K562 (cell line): Measurements from ENCODE around the gene RNF145. TPM values are rescaled to one million over a fixed set of nuclear protein-coding genes. Genes with fewer than 3 reads are reported as not detected.
A peak's percentile ranks its signal among the peaks of the same experiment; 100 is the strongest.

Source experiments
- C11orf30 ChIP-seq: fragments of 450-650 bp; IDR thresholded peaks from 2 replicates; pipeline ENCODE4 v1.6.1; 2016; ENCODE audit warnings: low read depth, mild to moderate bottlenecking
- EHMT2 ChIP-seq: fragments of 450-650 bp; IDR thresholded peaks from 2 replicates; pipeline ENCODE4 v1.6.1; 2018; ENCODE audit warnings: antibody characterized with exemption
- FOXA1 ChIP-seq: fragments of 450-650 bp; IDR thresholded peaks from 2 replicates; pipeline ENCODE4 v1.6.1; 2016; ENCODE audit warnings: mild to moderate bottlenecking, borderline replicate concordance
- HIVEP1 ChIP-seq: fragments of 250-450 bp; sonication (Bioruptor Pico); IDR thresholded peaks from 2 replicates; pipeline ENCODE4 v1.4.0; 2020; ENCODE audit warnings: mild to moderate bottlenecking
- ILF3 ChIP-seq: fragments of 450-650 bp; IDR thresholded peaks from 2 replicates; pipeline ENCODE4 v1.6.1; 2018; ENCODE audit warnings: antibody characterized with exemption, mild to moderate bottlenecking, moderate library complexity, borderline replicate concordance
- MAFF ChIP-seq: IDR thresholded peaks from 2 replicates; pipeline ENCODE4 v1.6.1; 2012; ENCODE audit warnings: low read length, improper control_type of control experiment
- NFE2 ChIP-seq: IDR thresholded peaks from 2 replicates; pipeline ENCODE4 v1.6.1; 2014; ENCODE audit warnings: antibody characterized with exemption, low read depth
- NR2C1 ChIP-seq, 2 experiments: fragments of 450-650 bp; IDR thresholded peaks; 2 replicates each; pipeline ENCODE4 v1.6.1; 2017; ENCODE audit warnings: mild to moderate bottlenecking in 2 of 2, antibody characterized with exemption in 1 of 2, inconsistent platforms in 1 of 2, missing compliant biosample characterization in 1 of 2, missing genetic modification characterization in 1 of 2
- NR2F6 ChIP-seq: fragments of 450-650 bp; formaldehyde crosslinking; IDR thresholded peaks from 2 replicates; pipeline ENCODE4 v1.4.0; 2020; ENCODE audit warnings: mild to moderate bottlenecking
- PTTG1 ChIP-seq: fragments of 450-650 bp; IDR thresholded peaks from 2 replicates; pipeline ENCODE4 v1.6.1; 2016; ENCODE audit warnings: low read depth, mild to moderate bottlenecking, missing genetic modification characterization, missing compliant biosample characterization
- PURB ChIP-seq: sonication (generic); formaldehyde crosslinking; IDR thresholded peaks from 2 replicates; pipeline ENCODE4 v1.9.0; 2021; ENCODE audit warnings: low read depth, mild to moderate bottlenecking, missing genetic modification reagents
- SLC30A9 ChIP-seq: fragments of 250-450 bp; sonication (Bioruptor Pico); IDR thresholded peaks from 2 replicates; pipeline ENCODE4 v1.8.0; 2022; ENCODE audit warnings: mild to moderate bottlenecking, moderate library complexity
- TRIM25 ChIP-seq: fragments of 450-650 bp; IDR thresholded peaks from 2 replicates; pipeline ENCODE4 v1.7.0; 2016; ENCODE audit warnings: borderline replicate concordance
- YY1 ChIP-seq, 3 experiments: IDR thresholded peaks; 2 replicates each; pipeline ENCODE4 v1.6.1; 2011; ENCODE audit warnings: low read length in 2 of 3, mild to moderate bottlenecking in 2 of 3, moderate library complexity in 2 of 3, borderline replicate concordance in 1 of 3, control low read depth in 1 of 3, low read depth in 1 of 3; ENCODE audit not compliant: insufficient read depth in 3 of 3, insufficient replicate concordance in 2 of 3, control insufficient read depth in 1 of 3, insufficient read length in 1 of 3; ENCODE audit errors: extremely low read depth in 1 of 3
- ZNF655 ChIP-seq: fragments of 250-450 bp; sonication (Bioruptor Pico); IDR thresholded peaks from 2 replicates; pipeline ENCODE4 v1.5.0; 2021
- polyA plus RNA-seq, 8 experiments: library from polyadenylated mRNA; depleted of rRNA in 4 of 8; stranded (reverse) in 5 of 8; unstranded in 3 of 8; fragments of >200 nt; fragmentation: Nextera tagmentation in 2 of 8; fragmentation: Illumina TruSeq in 1 of 8; extraction: Ambion mirVana in 2 of 8; extraction: Trizol in 1 of 8; gene quantifications; 2 replicates each; pipeline versions ENCODE4 v1.2.1 to v1.2.3, GENCODE V29; 2011 to 2014; ENCODE audit warnings: inconsistent platforms in 1 of 8, missing spikeins in 1 of 8
- total RNA-seq, 7 experiments: library from RNA; depleted of rRNA in 6 of 7; stranded (reverse); fragments of >200 nt in 6 of 7; fragmentation: Illumina TruSeq in 2 of 7; extraction: Trizol in 2 of 7; gene quantifications; 2 replicates each; pipeline versions ENCODE4 v1.2.1 to v1.2.3, GENCODE V29; 2011 to 2021; ENCODE audit warnings: low replicate concordance in 1 of 7
- TF ChIP-seq, protein P1 (sequence below): fragments of 450-650 bp; IDR thresholded peaks from 2 replicates; pipeline ENCODE4 v1.6.1; 2017; ENCODE audit warnings: antibody characterized with exemption, mild to moderate bottlenecking
- TF ChIP-seq, protein P2 (sequence below): fragments of 450-650 bp; formaldehyde crosslinking; IDR thresholded peaks from 2 replicates; pipeline ENCODE4 v1.4.0; 2020; ENCODE audit warnings: mild to moderate bottlenecking
- TF ChIP-seq, protein P3 (sequence below), 3 experiments: fragments of 200-800 bp in 1 of 3; sonication (Bioruptor generic) in 1 of 3; sonication (generic) in 1 of 3; formaldehyde crosslinking in 1 of 3; IDR thresholded peaks; 2 replicates each; pipeline versions ENCODE4 v1.6.1 to v1.8.0; 2016 to 2022; ENCODE audit warnings: mild to moderate bottlenecking in 2 of 3, missing compliant biosample characterization in 2 of 3, missing genetic modification characterization in 2 of 3, missing genetic modification reagents in 1 of 3

Gene RNF145
- total and polyA plus RNA-seq, 9 of the 15 experiments (the other 6 are each of a cell fraction or from before 2014, with no cell fraction given), result 13.6 to 40.7 (median 25.4) TPM

- TF ChIP-seq, protein P1, sequence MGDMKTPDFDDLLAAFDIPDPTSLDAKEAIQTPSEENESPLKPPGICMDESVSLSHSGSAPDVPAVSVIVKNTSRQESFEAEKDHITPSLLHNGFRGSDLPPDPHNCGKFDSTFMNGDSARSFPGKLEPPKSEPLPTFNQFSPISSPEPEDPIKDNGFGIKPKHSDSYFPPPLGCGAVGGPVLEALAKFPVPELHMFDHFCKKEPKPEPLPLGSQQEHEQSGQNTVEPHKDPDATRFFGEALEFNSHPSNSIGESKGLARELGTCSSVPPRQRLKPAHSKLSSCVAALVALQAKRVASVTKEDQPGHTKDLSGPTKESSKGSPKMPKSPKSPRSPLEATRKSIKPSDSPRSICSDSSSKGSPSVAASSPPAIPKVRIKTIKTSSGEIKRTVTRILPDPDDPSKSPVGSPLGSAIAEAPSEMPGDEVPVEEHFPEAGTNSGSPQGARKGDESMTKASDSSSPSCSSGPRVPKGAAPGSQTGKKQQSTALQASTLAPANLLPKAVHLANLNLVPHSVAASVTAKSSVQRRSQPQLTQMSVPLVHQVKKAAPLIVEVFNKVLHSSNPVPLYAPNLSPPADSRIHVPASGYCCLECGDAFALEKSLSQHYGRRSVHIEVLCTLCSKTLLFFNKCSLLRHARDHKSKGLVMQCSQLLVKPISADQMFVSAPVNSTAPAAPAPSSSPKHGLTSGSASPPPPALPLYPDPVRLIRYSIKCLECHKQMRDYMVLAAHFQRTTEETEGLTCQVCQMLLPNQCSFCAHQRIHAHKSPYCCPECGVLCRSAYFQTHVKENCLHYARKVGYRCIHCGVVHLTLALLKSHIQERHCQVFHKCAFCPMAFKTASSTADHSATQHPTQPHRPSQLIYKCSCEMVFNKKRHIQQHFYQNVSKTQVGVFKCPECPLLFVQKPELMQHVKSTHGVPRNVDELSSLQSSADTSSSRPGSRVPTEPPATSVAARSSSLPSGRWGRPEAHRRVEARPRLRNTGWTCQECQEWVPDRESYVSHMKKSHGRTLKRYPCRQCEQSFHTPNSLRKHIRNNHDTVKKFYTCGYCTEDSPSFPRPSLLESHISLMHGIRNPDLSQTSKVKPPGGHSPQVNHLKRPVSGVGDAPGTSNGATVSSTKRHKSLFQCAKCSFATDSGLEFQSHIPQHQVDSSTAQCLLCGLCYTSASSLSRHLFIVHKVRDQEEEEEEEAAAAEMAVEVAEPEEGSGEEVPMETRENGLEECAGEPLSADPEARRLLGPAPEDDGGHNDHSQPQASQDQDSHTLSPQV, result peak; percentile 63; the same call in 1 of the 2 replicates
- TF ChIP-seq ILF3 (no peak), C11orf30 (peak; percentile 76), TRIM25 (no peak), FOXA1 (no peak), PTTG1 (tag) (no peak), NR2F6 (CRISPR knock-in tag) (no peak), MAFF (peak; percentile 43; the same call in 1 of the 2 replicates), PURB (CRISPR knock-in tag) (no peak), NFE2 (peak; percentile 81), YY1 (IDR thresholded peaks at IDR 0.05; ENCODE audit: borderline replicate concordance in 1 of 3, control insufficient read depth in 1 of 3, extremely low read depth in 1 of 3, insufficient read depth in 3 of 3, insufficient read length in 1 of 3, insufficient replicate concordance in 2 of 3, low read depth in 1 of 3, low read length in 2 of 3) (peak in 1 of 3 experiments; percentile 67), SLC30A9 (no peak), HIVEP1 (CRISPR knock-in tag) (no peak), EHMT2 (no peak), ZNF655 (CRISPR knock-in tag) (no peak), NR2C1 (IDR thresholded peaks at IDR 0.05) (no peak), NR2C1 (tag; IDR thresholded peaks at IDR 0.05) (peak; percentile 28; the same call in 1 of the 2 replicates)
- TF ChIP-seq, protein P2, sequence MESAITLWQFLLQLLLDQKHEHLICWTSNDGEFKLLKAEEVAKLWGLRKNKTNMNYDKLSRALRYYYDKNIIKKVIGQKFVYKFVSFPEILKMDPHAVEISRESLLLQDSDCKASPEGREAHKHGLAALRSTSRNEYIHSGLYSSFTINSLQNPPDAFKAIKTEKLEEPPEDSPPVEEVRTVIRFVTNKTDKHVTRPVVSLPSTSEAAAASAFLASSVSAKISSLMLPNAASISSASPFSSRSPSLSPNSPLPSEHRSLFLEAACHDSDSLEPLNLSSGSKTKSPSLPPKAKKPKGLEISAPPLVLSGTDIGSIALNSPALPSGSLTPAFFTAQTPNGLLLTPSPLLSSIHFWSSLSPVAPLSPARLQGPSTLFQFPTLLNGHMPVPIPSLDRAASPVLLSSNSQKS (CRISPR knock-in tag), result no peak
- TF ChIP-seq, protein P3, sequence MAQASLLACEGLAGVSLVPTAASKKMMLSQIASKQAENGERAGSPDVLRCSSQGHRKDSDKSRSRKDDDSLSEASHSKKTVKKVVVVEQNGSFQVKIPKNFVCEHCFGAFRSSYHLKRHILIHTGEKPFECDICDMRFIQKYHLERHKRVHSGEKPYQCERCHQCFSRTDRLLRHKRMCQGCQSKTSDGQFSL (CRISPR knock-in tag; IDR thresholded peaks at IDR 0.05), result no peak
- TF ChIP-seq, protein P3 (tag; IDR thresholded peaks at IDR 0.05), result no peak
Observed at GRCh38 chr5:159189310-159189709, 20.0 kb downstream of the RNF145 start (continued).
